Endothelial cell of umbilical vein (primary cell): ENCODE results near the gene POLR2L. TPM values are rescaled to one million over a fixed set of nuclear protein-coding genes. Genes with fewer than 3 reads are reported as not detected.

Experiments used
- BruUV-seq: library from RNA; stranded (reverse); fragments of 400-500 nt; replicated peaks from 2 replicates; lab custom pipeline; 2021; lab: Mats Ljungman, UMichigan
- CTCF ChIA-PET: fragments of 300-600, 350-600 bp; sonication (Branson Sonifier 250); formaldehyde crosslinking; loops from one replicate; lab custom pipeline; 2021; ENCODE audit warnings: antibody characterized with exemption, inconsistent platforms; lab: Charles Lee
- POLR2A ChIA-PET: fragments of 300-600, 350-600 bp; sonication (Branson Sonifier 250); formaldehyde crosslinking; loops from one replicate; lab custom pipeline; 2021; ENCODE audit warnings: antibody characterized with exemption, inconsistent platforms; lab: Charles Lee
- DNase-seq: peaks from one replicate; pipeline ENCODE4 v3.0.0-alpha.2; 2011; ENCODE audit warnings: low read depth, low spot score
- FAIRE-seq: peaks from 2 replicates; lab custom pipeline; 2011; peaks lifted over from hg19 to GRCh38; lab: Jason Lieb, UNC
- H2AFZ ChIP-seq: 2 replicates; pipeline ENCODE4 v1.6.0; 2012; ENCODE audit warnings: low read depth, low read length, control low read depth, inconsistent platforms
- H3K27ac ChIP-seq: 2 replicates; pipeline ENCODE4 v1.5.1; 2011; ENCODE audit warnings: low read depth, mild to moderate bottlenecking, control low read depth, low read length, moderate library complexity; ENCODE audit not compliant: insufficient read depth
- H3K27me3 ChIP-seq, 2 experiments: 2 replicates each; pipeline versions ENCODE4 v1.6.0 to v1.6.1; 2011; ENCODE audit warnings: low read length in 2 of 2, mixed read lengths in 1 of 2; ENCODE audit not compliant: control insufficient read depth in 2 of 2, insufficient read depth in 2 of 2
- H3K36me3 ChIP-seq, 2 experiments: 2 replicates in 1 of 2; 3 replicates in 1 of 2; pipeline ENCODE4 v1.5.1; 2011; ENCODE audit warnings: low read length in 2 of 2, mild to moderate bottlenecking in 1 of 2, moderate library complexity in 1 of 2; ENCODE audit not compliant: control insufficient read depth in 2 of 2, insufficient read depth in 2 of 2; ENCODE audit errors: extremely low read depth in 1 of 2
- H3K4me1 ChIP-seq: 3 replicates; pipeline ENCODE4 v1.5.1; 2011; ENCODE audit warnings: mild to moderate bottlenecking, low read length; ENCODE audit not compliant: control insufficient read depth, insufficient read depth; ENCODE audit errors: extremely low read depth
- H3K4me2 ChIP-seq: 2 replicates; pipeline ENCODE4 v1.6.1; 2011; ENCODE audit warnings: low read length, control low read depth, mixed read lengths; ENCODE audit not compliant: insufficient read depth
- H3K4me3 ChIP-seq, 3 experiments: fragments of 200-600 bp in 1 of 3; sonication (generic), shearing (Covaris generic) in 1 of 3; replicated peaks in 1 of 3; 2 replicates each; pipeline ENCODE4 v1.5.1; 2011 to 2016; ENCODE audit warnings: control low read depth in 3 of 3, low read length in 3 of 3, mild to moderate bottlenecking in 2 of 3, inconsistent platforms in 1 of 3, low read depth in 1 of 3, moderate library complexity in 1 of 3; ENCODE audit not compliant: insufficient read depth in 1 of 3
- H3K79me2 ChIP-seq: 2 replicates; pipeline ENCODE4 v1.6.0; 2012; ENCODE audit warnings: low read length, inconsistent platforms; ENCODE audit not compliant: control insufficient read depth, insufficient read depth
- H3K9ac ChIP-seq: replicated peaks from 2 replicates; pipeline ENCODE3; 2011; ENCODE audit warnings: low read length, control low read depth; ENCODE audit not compliant: insufficient read depth; ENCODE audit errors: extremely low read depth
- H3K9me1 ChIP-seq: replicated peaks from 3 replicates; pipeline ENCODE4 v1.6.0; 2011; ENCODE audit warnings: mild to moderate bottlenecking, low read length; ENCODE audit not compliant: control insufficient read depth, insufficient read depth; ENCODE audit errors: extremely low read depth
- H3K9me3 ChIP-seq: replicated peaks from 2 replicates; pipeline ENCODE4 v1.5.1; 2012; ENCODE audit warnings: low read length, inconsistent platforms; ENCODE audit not compliant: control insufficient read depth, insufficient read depth
- H4K20me1 ChIP-seq: replicated peaks from 2 replicates; pipeline ENCODE3; 2011; ENCODE audit warnings: mild to moderate bottlenecking, low read length; ENCODE audit not compliant: control insufficient read depth, insufficient read depth; ENCODE audit errors: extremely low read depth
- EZH2 ChIP-seq: IDR thresholded peaks from 2 replicates; pipeline ENCODE4 v1.6.1; 2012; ENCODE audit warnings: borderline replicate concordance, low read depth, mild to moderate bottlenecking, moderate library complexity, low read length, inconsistent platforms; ENCODE audit not compliant: severe bottlenecking
- GATA2 ChIP-seq: IDR thresholded peaks from 2 replicates; pipeline ENCODE4 v1.7.0; 2011; ENCODE audit warnings: low read depth, mild to moderate bottlenecking, moderate library complexity, mixed read lengths, low read length; ENCODE audit not compliant: insufficient read length, insufficient read depth
- JUN ChIP-seq: IDR thresholded peaks from 2 replicates; pipeline ENCODE4 v1.6.1; 2011; ENCODE audit warnings: borderline replicate concordance, low read depth; ENCODE audit not compliant: insufficient read length, insufficient read depth
- dilution Hi-C: fragments of 300-500 bp; cut with MboI; formaldehyde crosslinking; loops from one replicate; pipeline ENCODE4 v1.15.0; 2019; ENCODE audit warnings: low sequenced_read_pairs; ENCODE audit not compliant: extremely low pct_ligation_motif_present
- intact Hi-C: fragments of 100-400 bp; cut with micrococcal nuclease; formaldehyde crosslinking; loops from one replicate; pipeline ENCODE4 v1.10.0; 2022
- polyA plus RNA-seq, 4 experiments: library from polyadenylated mRNA; depleted of rRNA in 3 of 4; stranded (reverse) in 3 of 4; unstranded in 1 of 4; fragments of >200 nt; gene quantifications; 2 replicates each; pipeline versions ENCODE4 v1.2.1 to v1.2.3, GENCODE V29; 2011 to 2012; ENCODE audit warnings: missing spikeins in 1 of 4
- total RNA-seq: library from RNA; stranded (reverse); gene quantifications from 2 replicates; pipeline ENCODE4 v1.2.3, GENCODE V29; 2021
- TF ChIP-seq, protein P1 (sequence below), 2 donors: IDR thresholded peaks; 1 replicate in 1 of 2; 2 replicates in 1 of 2; pipeline ENCODE4 v1.5.1; 2011; ENCODE audit warnings: low read length in 2 of 2, mild to moderate bottlenecking in 2 of 2, moderate library complexity in 2 of 2, control low read depth in 1 of 2, inconsistent platforms in 1 of 2, low read depth in 1 of 2; ENCODE audit not compliant: insufficient read depth in 1 of 2; ENCODE audit errors: extremely low read depth in 1 of 2

The POLR2L gene
- total and polyA plus RNA-seq, 2 donors (not counting 3 experiments of a cell fraction or from before 2014, with no cell fraction given), result 146 to 259 TPM

DNA sequence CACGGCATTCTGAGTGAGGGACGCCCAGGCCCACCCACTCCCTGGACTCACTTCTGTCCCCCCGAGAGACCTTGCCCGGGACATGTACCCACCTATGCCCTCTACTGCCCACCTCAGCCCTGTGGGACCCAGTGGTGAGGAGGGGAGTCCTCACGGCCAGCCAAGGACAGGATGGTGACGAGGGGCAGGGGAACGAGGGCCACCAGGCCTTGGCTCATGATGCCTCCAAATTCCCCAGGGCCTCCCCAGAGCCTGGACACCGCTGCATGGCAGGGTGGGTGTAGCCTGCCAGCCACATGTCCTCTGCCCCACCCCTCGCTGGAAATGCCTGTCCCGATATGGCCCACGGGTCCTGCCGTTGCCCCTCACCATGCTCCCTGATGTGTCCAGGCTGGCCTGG, 26.5 kb upstream of the POLR2L start:
- H3K4me1 ChIP-seq, result no peaks in the 10 kb centered on the region
- FAIRE-seq (no peak), DNase-seq (no peak)
- H3K4me2 ChIP-seq, result no peak overlapping the region
- BruUV-seq, result no TSS peak
- TF ChIP-seq JUN (no peak), EZH2 (no peak), GATA2 (no peak)
- ChIA-PET CTCF (interaction anchor here (1.8 to 2.5 kb wide), 2 partner anchors 29 to 182 kb away, joined by 4 to 7 read pairs; no protein-coding TSS in a partner anchor), POLR2A (no interaction called here)
- no peaks in the 10 kb centered on the region for H3K79me2 ChIP-seq
- no peaks in the 10 kb centered on the region for H4K20me1 ChIP-seq
- intact Hi-C loops, result no loop called here
- no peaks in the 10 kb centered on the region for H3K9me1 ChIP-seq
- H3K9me3 ChIP-seq, result no peaks in the 10 kb centered on the region
- no peak overlapping the region for H3K9ac ChIP-seq
- no peaks in the 10 kb centered on the region for H3K27me3 ChIP-seq
- H3K36me3 ChIP-seq, result peaks cover 0 to 5% of the 10 kb centered on the region in 2 experiments
- dilution Hi-C loops, result no loop called here
- no peak overlapping the region for H2AFZ ChIP-seq
- H3K27ac ChIP-seq, result no peak overlapping the region
- H3K4me3 ChIP-seq, result no peak overlapping the region

DNA sequence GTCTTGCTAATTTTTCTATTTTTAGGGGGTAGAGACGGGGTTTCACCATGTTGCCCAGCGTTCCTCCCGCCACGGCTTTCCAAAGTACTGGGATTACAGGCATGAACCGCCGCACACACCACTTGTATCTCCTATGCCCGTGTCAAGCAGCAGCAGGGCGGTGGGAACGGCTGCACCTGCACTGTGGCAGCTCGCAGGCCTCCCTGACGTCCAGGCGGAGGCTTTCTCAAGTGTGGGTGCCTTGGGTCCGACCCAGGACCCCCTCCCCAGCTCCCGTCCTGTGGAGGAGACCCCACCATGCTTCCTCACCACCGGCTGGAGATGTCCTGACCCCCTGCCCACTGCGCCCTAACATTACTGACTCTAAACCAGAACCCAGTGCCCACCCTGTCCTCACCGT, 26.1 kb upstream of the POLR2L start:
- Histone ChIP-seq H3K27me3 (no peaks in the 10 kb centered on the region), H3K9ac (no peak overlapping the region), H3K4me3 (no peak overlapping the region), H3K9me1 (no peaks in the 10 kb centered on the region), H3K27ac (no peak overlapping the region), H3K79me2 (no peaks in the 10 kb centered on the region), H4K20me1 (no peaks in the 10 kb centered on the region), H3K9me3 (no peaks in the 10 kb centered on the region), H2AFZ (no peak overlapping the region), H3K4me1 (no peaks in the 10 kb centered on the region), H3K36me3 (peaks cover 0 to 9% of the 10 kb centered on the region in 2 experiments), H3K4me2 (no peak overlapping the region)
- dilution Hi-C loops, result no loop called here
- CTCF ChIA-PET, result interaction anchor here (0.8 to 1.9 kb wide), 3 partner anchors 13 to 56 kb away, joined by 3 to 4 read pairs (median 3); no protein-coding TSS in a partner anchor
- DNase-seq (no peak), FAIRE-seq (no peak)
- intact Hi-C loops, result no loop called here
- POLR2A ChIA-PET, result no interaction called here
- no TSS peak for BruUV-seq
- TF ChIP-seq, protein P1, sequence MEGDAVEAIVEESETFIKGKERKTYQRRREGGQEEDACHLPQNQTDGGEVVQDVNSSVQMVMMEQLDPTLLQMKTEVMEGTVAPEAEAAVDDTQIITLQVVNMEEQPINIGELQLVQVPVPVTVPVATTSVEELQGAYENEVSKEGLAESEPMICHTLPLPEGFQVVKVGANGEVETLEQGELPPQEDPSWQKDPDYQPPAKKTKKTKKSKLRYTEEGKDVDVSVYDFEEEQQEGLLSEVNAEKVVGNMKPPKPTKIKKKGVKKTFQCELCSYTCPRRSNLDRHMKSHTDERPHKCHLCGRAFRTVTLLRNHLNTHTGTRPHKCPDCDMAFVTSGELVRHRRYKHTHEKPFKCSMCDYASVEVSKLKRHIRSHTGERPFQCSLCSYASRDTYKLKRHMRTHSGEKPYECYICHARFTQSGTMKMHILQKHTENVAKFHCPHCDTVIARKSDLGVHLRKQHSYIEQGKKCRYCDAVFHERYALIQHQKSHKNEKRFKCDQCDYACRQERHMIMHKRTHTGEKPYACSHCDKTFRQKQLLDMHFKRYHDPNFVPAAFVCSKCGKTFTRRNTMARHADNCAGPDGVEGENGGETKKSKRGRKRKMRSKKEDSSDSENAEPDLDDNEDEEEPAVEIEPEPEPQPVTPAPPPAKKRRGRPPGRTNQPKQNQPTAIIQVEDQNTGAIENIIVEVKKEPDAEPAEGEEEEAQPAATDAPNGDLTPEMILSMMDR (IDR thresholded peaks at IDR 0.05; ENCODE audit: extremely low read depth in 1 of 2, insufficient read depth in 1 of 2, low read depth in 1 of 2, low read length in 2 of 2), result no peak
